ENCODE measurements around the gene CCDC33. TPM values are rescaled to one million over a fixed set of nuclear protein-coding genes. Genes with fewer than 3 reads are reported as not detected.

Gene CCDC33
- total RNA-seq, 1 experiment from 2014 or later = not detected

DNA sequence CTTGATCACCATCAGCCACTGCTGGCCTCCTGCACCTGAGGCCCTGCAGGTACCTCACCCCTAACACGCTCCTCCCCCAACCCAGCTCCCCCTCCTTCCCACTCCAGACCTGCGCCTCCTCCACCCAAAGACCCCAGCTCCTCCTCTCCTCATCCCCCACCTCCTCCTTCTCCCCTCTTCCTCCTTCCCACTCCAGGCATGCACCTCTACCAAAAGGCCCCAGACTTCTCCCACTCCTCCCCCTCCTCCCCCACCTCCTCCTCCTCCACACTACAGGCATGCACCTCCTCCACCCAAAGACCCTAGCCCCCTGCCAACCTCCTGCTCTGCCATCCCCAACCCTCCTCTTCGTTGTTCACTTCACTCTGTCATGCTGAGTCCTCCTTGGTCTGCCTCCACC lies 88.6 kb downstream of the CCDC33 start:
- Mint-ChIP-seq H3K27ac (ENCODE audit: unreplicated experiment) (no peak overlapping the region), H3K4me1 (ENCODE audit: low read depth, unreplicated experiment) (no peaks in the 10 kb centered on the region), H3K9me3 (ENCODE audit: unreplicated experiment) (no peaks in the 10 kb centered on the region), H3K36me3 (ENCODE audit: insufficient read depth, unreplicated experiment) (no peaks in the 10 kb centered on the region), H3K4me3 (ENCODE audit: unreplicated experiment) (no peak overlapping the region), H3K27me3 (ENCODE audit: insufficient read depth, unreplicated experiment) (peaks cover 8% of the 10 kb centered on the region)
- ChIA-PET CTCF (interaction anchor here (6.3 kb wide), 1 partner anchor 15 kb away, joined by 112 read pairs; no protein-coding TSS in a partner anchor), POLR2A (no interaction called here)
- no peak for DNase-seq
- Histone ChIP-seq H3K27me3 (replicated peaks; ENCODE audit: control insufficient read depth, insufficient read depth, low read length) (no peaks in the 10 kb centered on the region), H3K4me3 (ENCODE audit: low read depth, low read length) (no peak overlapping the region), H3K9me3 (no peaks in the 10 kb centered on the region), H3K36me3 (ENCODE audit: control insufficient read depth, insufficient read depth, low read length) (no peaks in the 10 kb centered on the region), H3K4me1 (no peaks in the 10 kb centered on the region)
- TF ChIP-seq, protein P1, sequence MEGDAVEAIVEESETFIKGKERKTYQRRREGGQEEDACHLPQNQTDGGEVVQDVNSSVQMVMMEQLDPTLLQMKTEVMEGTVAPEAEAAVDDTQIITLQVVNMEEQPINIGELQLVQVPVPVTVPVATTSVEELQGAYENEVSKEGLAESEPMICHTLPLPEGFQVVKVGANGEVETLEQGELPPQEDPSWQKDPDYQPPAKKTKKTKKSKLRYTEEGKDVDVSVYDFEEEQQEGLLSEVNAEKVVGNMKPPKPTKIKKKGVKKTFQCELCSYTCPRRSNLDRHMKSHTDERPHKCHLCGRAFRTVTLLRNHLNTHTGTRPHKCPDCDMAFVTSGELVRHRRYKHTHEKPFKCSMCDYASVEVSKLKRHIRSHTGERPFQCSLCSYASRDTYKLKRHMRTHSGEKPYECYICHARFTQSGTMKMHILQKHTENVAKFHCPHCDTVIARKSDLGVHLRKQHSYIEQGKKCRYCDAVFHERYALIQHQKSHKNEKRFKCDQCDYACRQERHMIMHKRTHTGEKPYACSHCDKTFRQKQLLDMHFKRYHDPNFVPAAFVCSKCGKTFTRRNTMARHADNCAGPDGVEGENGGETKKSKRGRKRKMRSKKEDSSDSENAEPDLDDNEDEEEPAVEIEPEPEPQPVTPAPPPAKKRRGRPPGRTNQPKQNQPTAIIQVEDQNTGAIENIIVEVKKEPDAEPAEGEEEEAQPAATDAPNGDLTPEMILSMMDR (IDR thresholded peaks at IDR 0.05; ENCODE audit: insufficient read depth in 1 of 2, low read depth in 1 of 2, low read length in 1 of 2, severe bottlenecking in 1 of 2, unreplicated experiment in 1 of 2) = no peak
- intact Hi-C loops (cut with micrococcal nuclease; ENCODE audit: unreplicated experiment) = loop anchor here (5.0 kb wide), 2 partner anchors 272 to 352 kb away; no protein-coding TSS in a partner anchor
- no TSS peak for BruUV-seq (replicated peaks)

DNA sequence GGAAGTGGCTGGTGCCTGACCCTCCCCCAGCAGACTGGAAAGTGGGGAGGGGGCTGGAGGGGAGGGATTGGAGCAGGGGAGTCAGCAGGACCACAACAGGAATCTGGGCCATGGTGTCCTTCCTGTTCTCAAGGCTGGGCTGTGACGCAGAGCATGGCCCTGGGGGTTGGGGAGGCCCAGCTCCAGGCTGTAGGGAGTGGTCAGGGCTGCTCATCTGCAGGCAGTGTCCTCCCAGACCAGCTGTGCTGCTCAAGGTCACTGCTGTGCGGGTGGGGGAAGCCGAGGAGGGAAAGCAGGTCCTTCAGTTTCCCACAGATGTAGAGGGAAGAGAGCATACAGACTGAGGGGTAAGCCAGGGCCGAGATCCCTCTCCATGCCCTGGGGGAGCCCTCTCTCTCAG lies 90.6 kb downstream of the CCDC33 start:
- Histone ChIP-seq H3K27me3 (replicated peaks; ENCODE audit: control insufficient read depth, insufficient read depth, low read length) (no peaks in the 10 kb centered on the region; the same call in 1 of the 2 replicates), H3K4me1 (no peaks in the 10 kb centered on the region), H3K36me3 (ENCODE audit: control insufficient read depth, insufficient read depth, low read length) (no peaks in the 10 kb centered on the region), H3K4me3 (ENCODE audit: low read depth, low read length) (no peak overlapping the region), H3K9me3 (no peaks in the 10 kb centered on the region)
- CTCF ChIA-PET = interaction anchor here (1.7 kb wide), 1 partner anchor 15 kb away, joined by 4 read pairs; no protein-coding TSS in a partner anchor
- DNase-seq = no peak
- H3K4me1 Mint-ChIP-seq (ENCODE audit: low read depth, unreplicated experiment) = no peaks in the 10 kb centered on the region
- TF ChIP-seq, protein P1 (IDR thresholded peaks at IDR 0.05; ENCODE audit: insufficient read depth in 1 of 2, low read depth in 1 of 2, low read length in 1 of 2, severe bottlenecking in 1 of 2, unreplicated experiment in 1 of 2) = no peak
- H3K27ac Mint-ChIP-seq (ENCODE audit: unreplicated experiment) = no peak overlapping the region
- POLR2A ChIA-PET = no interaction called here
- H3K9me3 Mint-ChIP-seq (ENCODE audit: unreplicated experiment) = no peaks in the 10 kb centered on the region
- no peak overlapping the region for H3K4me3 Mint-ChIP-seq (ENCODE audit: unreplicated experiment)
- intact Hi-C loops (cut with micrococcal nuclease; ENCODE audit: unreplicated experiment) = no loop called here
- BruUV-seq (replicated peaks) = no TSS peak
- H3K27me3 Mint-ChIP-seq (ENCODE audit: insufficient read depth, unreplicated experiment) = peaks cover 8% of the 10 kb centered on the region
- H3K36me3 Mint-ChIP-seq (ENCODE audit: insufficient read depth, unreplicated experiment) = no peaks in the 10 kb centered on the region

DNA sequence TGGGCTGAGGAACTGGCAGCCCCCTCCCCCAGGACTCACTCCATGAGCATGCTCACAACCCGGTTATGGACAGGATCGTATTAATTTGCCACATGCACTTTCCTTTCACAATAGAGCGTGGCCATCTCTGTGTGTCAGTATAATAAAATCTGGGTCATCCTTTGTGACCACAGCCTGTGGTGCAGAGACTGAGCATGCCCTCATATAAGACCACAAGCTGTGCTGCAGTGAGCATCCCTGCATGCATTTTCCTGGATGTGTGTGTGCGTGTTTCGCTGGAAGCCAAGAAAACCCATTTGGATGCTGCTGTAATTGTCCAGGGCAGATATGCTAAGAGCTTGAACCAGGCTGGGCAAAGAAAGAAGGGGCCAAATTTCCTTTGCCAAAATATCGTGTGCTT lies 91.6 kb downstream of the CCDC33 start:
- H3K36me3 Mint-ChIP-seq (ENCODE audit: insufficient read depth, unreplicated experiment) = no peaks in the 10 kb centered on the region
- peaks cover 8% of the 10 kb centered on the region for H3K27me3 Mint-ChIP-seq (ENCODE audit: insufficient read depth, unreplicated experiment)
- Histone ChIP-seq H3K27me3 (replicated peaks; ENCODE audit: control insufficient read depth, insufficient read depth, low read length) (no peaks in the 10 kb centered on the region; the same call in 1 of the 2 replicates), H3K9me3 (no peaks in the 10 kb centered on the region), H3K4me3 (ENCODE audit: low read depth, low read length) (no peak overlapping the region), H3K4me1 (no peaks in the 10 kb centered on the region), H3K36me3 (ENCODE audit: control insufficient read depth, insufficient read depth, low read length) (no peaks in the 10 kb centered on the region)
- CTCF ChIA-PET = interaction anchor here (1.7 kb wide), 1 partner anchor 16 kb away, joined by 4 read pairs; no protein-coding TSS in a partner anchor
- no peaks in the 10 kb centered on the region for H3K9me3 Mint-ChIP-seq (ENCODE audit: unreplicated experiment)
- DNase-seq = no peak
- intact Hi-C loops (cut with micrococcal nuclease; ENCODE audit: unreplicated experiment) = no loop called here
- TF ChIP-seq, protein P1 (IDR thresholded peaks at IDR 0.05; ENCODE audit: insufficient read depth in 1 of 2, low read depth in 1 of 2, low read length in 1 of 2, severe bottlenecking in 1 of 2, unreplicated experiment in 1 of 2) = no peak
- H3K4me3 Mint-ChIP-seq (ENCODE audit: unreplicated experiment) = no peak overlapping the region
- H3K4me1 Mint-ChIP-seq (ENCODE audit: low read depth, unreplicated experiment) = no peaks in the 10 kb centered on the region
- H3K27ac Mint-ChIP-seq (ENCODE audit: unreplicated experiment) = no peak overlapping the region
- POLR2A ChIA-PET = no interaction called here
- BruUV-seq (replicated peaks) = no TSS peak
